SJSA1 (cell line): ENCODE measurements around the gene ASTE1. TPM values are rescaled to one million over a fixed set of nuclear protein-coding genes. Genes with fewer than 3 reads are reported as not detected.
"Not testable (repeated sequence)": the region's sequence is repeated elsewhere in the genome, so short reads cannot be mapped to it uniquely, and the experiment has no call there.

Source experiments
- DNase-seq, 2 experiments: peaks; one replicate each; pipeline ENCODE4 v3.0.0-alpha.2; 2015 to 2020; ENCODE audit warnings: low spot score in 2 of 2, low read depth in 1 of 2
- H3K27ac ChIP-seq: fragments of 250-450 bp; sonication (Bioruptor Pico); 2 replicates; pipeline ENCODE4 v1.5.1; 2020; ENCODE audit warnings: mild to moderate bottlenecking, moderate library complexity
- H3K27me3 ChIP-seq: fragments of 250-450 bp; sonication (Bioruptor Pico); replicated peaks from 2 replicates; pipeline ENCODE4 v1.5.1; 2020; ENCODE audit warnings: mild to moderate bottlenecking, moderate library complexity
- H3K36me3 ChIP-seq: fragments of 250-450 bp; sonication (Bioruptor Pico); 2 replicates; pipeline ENCODE4 v1.5.1; 2020; ENCODE audit warnings: mild to moderate bottlenecking
- H3K4me1 ChIP-seq: fragments of 250-450 bp; sonication (Bioruptor Pico); replicated peaks from 2 replicates; pipeline ENCODE4 v1.6.1; 2021; ENCODE audit warnings: mild to moderate bottlenecking
- H3K4me3 ChIP-seq: fragments of 250-450 bp; sonication (Bioruptor Pico); 2 replicates; pipeline ENCODE4 v1.5.1; 2020; ENCODE audit warnings: mild to moderate bottlenecking
- H3K9me3 ChIP-seq: fragments of 250-450 bp; sonication (Bioruptor Pico); replicated peaks from 2 replicates; pipeline ENCODE4 v1.5.1; 2020; ENCODE audit warnings: mild to moderate bottlenecking
- total RNA-seq: library from RNA; depleted of rRNA; stranded (reverse); fragments of >200 nt; shearing (Covaris generic); gene quantifications from 2 replicates; pipeline ENCODE4 v1.2.3, GENCODE V29; 2014

Gene ASTE1
- total RNA-seq, 1 experiment from 2014 or later: 4.9 TPM

- Histone ChIP-seq H3K4me3 (no peak overlapping the region), H3K27me3 (no peaks in the 10 kb centered on the region), H3K4me1 (no peaks in the 10 kb centered on the region), H3K27ac (no peak overlapping the region), H3K9me3 (no peaks in the 10 kb centered on the region), H3K36me3 (peaks cover 58% of the 10 kb centered on the region)
- no peak for DNase-seq
Observed at GRCh38 chr3:130992344-130992743, 34.3 kb downstream of the ASTE1 start.

GRCh38 chr3:130991126-130991525, 35.5 kb downstream of the ASTE1 start:
- Histone ChIP-seq H3K27ac (no peak overlapping the region), H3K4me1 (no peaks in the 10 kb centered on the region), H3K9me3 (no peaks in the 10 kb centered on the region), H3K36me3 (peaks cover 52% of the 10 kb centered on the region), H3K27me3 (no peaks in the 10 kb centered on the region), H3K4me3 (no peak overlapping the region)
- DNase-seq: no peak

GRCh38 chr3:130990282-130990681, 36.3 kb downstream of the ASTE1 start:
- Histone ChIP-seq H3K27ac (no peak overlapping the region), H3K4me1 (no peaks in the 10 kb centered on the region), H3K36me3 (peaks cover 49% of the 10 kb centered on the region), H3K4me3 (no peak overlapping the region), H3K27me3 (no peaks in the 10 kb centered on the region), H3K9me3 (no peaks in the 10 kb centered on the region)
- DNase-seq: no peak

- DNase-seq: no peak
- H3K4me1 ChIP-seq: no peaks in the 10 kb centered on the region
Observed at GRCh38 chr3:130981469-130981868, 45.2 kb downstream of the ASTE1 start.

GRCh38 chr3:130979117-130979516, 47.5 kb downstream of the ASTE1 start:
- H3K4me1 ChIP-seq: no peaks in the 10 kb centered on the region
- H3K27ac ChIP-seq: no peak overlapping the region
- H3K9me3 ChIP-seq: no peaks in the 10 kb centered on the region
- no peak for DNase-seq
- no peak overlapping the region for H3K4me3 ChIP-seq
- H3K27me3 ChIP-seq: no peaks in the 10 kb centered on the region
- peaks cover 54% of the 10 kb centered on the region for H3K36me3 ChIP-seq

More at GRCh38 chr3:130981469-130981868, 45.2 kb downstream of the ASTE1 start:
- Histone ChIP-seq H3K9me3 (no peaks in the 10 kb centered on the region), H3K4me3 (no peak overlapping the region), H3K27ac (no peak overlapping the region), H3K27me3 (no peaks in the 10 kb centered on the region), H3K36me3 (peaks cover 40% of the 10 kb centered on the region)

GRCh38 chr3:130976706-130977105, 49.9 kb downstream of the ASTE1 start:
- no peaks in the 10 kb centered on the region for H3K9me3 ChIP-seq
- no peak overlapping the region for H3K27ac ChIP-seq
- peaks cover 57% of the 10 kb centered on the region for H3K36me3 ChIP-seq
- no peak overlapping the region for H3K4me3 ChIP-seq
- H3K4me1 ChIP-seq: no peaks in the 10 kb centered on the region
- H3K27me3 ChIP-seq: no peaks in the 10 kb centered on the region
- DNase-seq: no peak

GRCh38 chr3:130975251-130975650, 51.4 kb downstream of the ASTE1 start:
- Histone ChIP-seq H3K27me3 (no peaks in the 10 kb centered on the region), H3K4me3 (no peak overlapping the region), H3K4me1 (no peaks in the 10 kb centered on the region; the same call in 1 of the 2 replicates), H3K27ac (no peak overlapping the region), H3K36me3 (peaks cover 66% of the 10 kb centered on the region), H3K9me3 (no peaks in the 10 kb centered on the region)
- no peak for DNase-seq

GRCh38 chr3:130974201-130974600, 52.4 kb downstream of the ASTE1 start:
- H3K36me3 ChIP-seq: peaks cover 65% of the 10 kb centered on the region
- DNase-seq: no peak
- no peaks in the 10 kb centered on the region for H3K9me3 ChIP-seq
- H3K4me1 ChIP-seq: peaks cover under 1% of the 10 kb centered on the region
- no peaks in the 10 kb centered on the region for H3K27me3 ChIP-seq
- H3K27ac ChIP-seq: no peak overlapping the region
- H3K4me3 ChIP-seq: no peak overlapping the region

GRCh38 chr3:130973406-130973805, 53.2 kb downstream of the ASTE1 start:
- no peaks in the 10 kb centered on the region for H3K27me3 ChIP-seq
- no peaks in the 10 kb centered on the region for H3K9me3 ChIP-seq
- DNase-seq: no peak
- peaks cover 9% of the 10 kb centered on the region for H3K4me1 ChIP-seq
- H3K36me3 ChIP-seq: peaks cover 68% of the 10 kb centered on the region
- H3K27ac ChIP-seq: no peak overlapping the region
- no peak overlapping the region for H3K4me3 ChIP-seq

GRCh38 chr3:130972592-130972991, 54.0 kb downstream of the ASTE1 start:
- DNase-seq, H3K4me3 ChIP-seq, H3K9me3 ChIP-seq, H3K27me3 ChIP-seq, H3K27ac ChIP-seq: not testable (repeated sequence)
- Histone ChIP-seq H3K4me1 (peaks cover 17% of the 10 kb centered on the region), H3K36me3 (peaks cover 65% of the 10 kb centered on the region)

GRCh38 chr3:130971208-130971607, 55.4 kb downstream of the ASTE1 start:
- H3K9me3 ChIP-seq: no peaks in the 10 kb centered on the region
- no peak for DNase-seq
- no peak overlapping the region for H3K4me3 ChIP-seq
- peaks cover 67% of the 10 kb centered on the region for H3K36me3 ChIP-seq
- H3K27me3 ChIP-seq: no peaks in the 10 kb centered on the region
- no peak overlapping the region for H3K27ac ChIP-seq
- H3K4me1 ChIP-seq: peaks cover 21% of the 10 kb centered on the region

GRCh38 chr3:130969621-130970020, 57.0 kb downstream of the ASTE1 start:
- Histone ChIP-seq H3K27me3 (no peaks in the 10 kb centered on the region), H3K36me3 (peaks cover 64% of the 10 kb centered on the region), H3K9me3 (no peaks in the 10 kb centered on the region), H3K27ac (no peak overlapping the region), H3K4me3 (no peak overlapping the region), H3K4me1 (peaks cover 28% of the 10 kb centered on the region)
- no peak for DNase-seq

- DNase-seq: peak in 1 of 2 experiments; percentile 48
- Histone ChIP-seq H3K27ac (peak overlapping the region; percentile 57), H3K4me1 (peaks cover 40% of the 10 kb centered on the region)
Observed at GRCh38 chr3:130968221-130968620, 58.4 kb downstream of the ASTE1 start.

GRCh38 chr3:130967281-130967680, 59.3 kb downstream of the ASTE1 start:
- no peak for DNase-seq
- H3K36me3 ChIP-seq: peaks cover 52% of the 10 kb centered on the region
- H3K27ac ChIP-seq: peak overlapping the region; percentile 57
- no peaks in the 10 kb centered on the region for H3K9me3 ChIP-seq
- no peak overlapping the region for H3K4me3 ChIP-seq
- H3K4me1 ChIP-seq: peaks cover 45% of the 10 kb centered on the region
- no peaks in the 10 kb centered on the region for H3K27me3 ChIP-seq

More at GRCh38 chr3:130968221-130968620, 58.4 kb downstream of the ASTE1 start:
- no peaks in the 10 kb centered on the region for H3K9me3 ChIP-seq
- no peak overlapping the region for H3K4me3 ChIP-seq
- no peaks in the 10 kb centered on the region for H3K27me3 ChIP-seq
- H3K36me3 ChIP-seq: peaks cover 52% of the 10 kb centered on the region

- peaks cover 41% of the 10 kb centered on the region for H3K4me1 ChIP-seq
- DNase-seq: peak; percentile 69 to 87
- no peak overlapping the region for H3K4me3 ChIP-seq
- peaks cover 47% of the 10 kb centered on the region for H3K36me3 ChIP-seq
- no peaks in the 10 kb centered on the region for H3K9me3 ChIP-seq
- no peaks in the 10 kb centered on the region for H3K27me3 ChIP-seq
- H3K27ac ChIP-seq: peak overlapping the region; percentile 88
Observed at GRCh38 chr3:130963878-130964277, 62.7 kb downstream of the ASTE1 start.
